Measurements from ENCODE around the gene MYO3B.

- no peak for TF ChIP-seq CTCF (conservative IDR thresholded peaks at IDR 0.05)
- no peak for TF ChIP-seq ZFX (IDR thresholded peaks at IDR 0.05)
These were observed 390.6 kb downstream of the MYO3B start for GRCh38 chr2:170568511-170568910.
